UCSD-AML1 (cell line): ENCODE data around the gene KCNJ12.
"Not testable (repeated sequence)": the region's sequence is repeated elsewhere in the genome, so short reads cannot be mapped to it uniquely, and the experiment has no call there.

Experiments
- DNase-seq: peaks from one replicate; lab custom pipeline; 2025; ENCODE audit not compliant: unreplicated experiment; lab: John Stamatoyannopoulos, UW

Gene KCNJ12

DNA sequence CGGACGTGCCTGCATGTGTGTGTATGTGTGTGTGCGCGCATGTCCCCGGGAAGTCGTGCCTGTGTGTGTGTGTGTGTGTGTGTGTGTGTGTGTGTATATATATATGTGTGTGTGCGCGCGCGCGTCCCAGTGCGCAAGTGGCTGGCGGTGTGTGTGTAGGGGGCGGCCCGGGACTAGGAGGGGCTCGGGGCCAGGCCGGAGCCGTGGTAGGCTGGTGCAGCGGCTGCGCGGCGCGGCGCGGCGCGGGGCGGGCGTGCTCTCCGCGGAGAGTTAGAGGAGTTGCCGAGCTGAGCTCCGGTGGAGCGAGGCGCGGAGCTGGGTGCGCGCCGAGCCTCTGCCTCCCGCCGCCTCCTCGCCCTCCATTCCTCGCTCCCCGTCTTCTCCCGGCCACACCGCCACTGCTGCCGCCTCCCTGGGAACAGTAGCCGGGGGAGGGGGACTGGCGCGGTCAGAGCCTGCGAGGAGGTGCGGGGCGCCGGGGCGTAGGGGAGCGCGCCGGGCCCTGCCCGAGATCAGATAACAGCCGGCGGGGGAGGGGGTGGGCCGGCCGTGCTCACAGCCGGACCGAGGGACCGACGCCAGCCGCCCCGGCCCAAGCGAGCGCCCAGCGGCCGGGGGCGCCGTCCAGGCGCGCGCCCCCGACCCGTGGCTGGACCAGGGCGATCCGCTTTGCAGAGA is at the start of gene KCNJ12:
KCNJ12 (plus strand) TSS at position 277 of the 678 bp plus-strand sequence. CDS start 38,986 bp downstream, outside the sequence.
- no peak for DNase-seq

GRCh38 chr17:21327921-21328320 is 48.2 kb upstream of the KCNJ12 start:
- DNase-seq = not testable (repeated sequence)

GRCh38 chr17:21328778-21329177 is 47.4 kb upstream of the KCNJ12 start:
- not testable (repeated sequence) for DNase-seq

DNA sequence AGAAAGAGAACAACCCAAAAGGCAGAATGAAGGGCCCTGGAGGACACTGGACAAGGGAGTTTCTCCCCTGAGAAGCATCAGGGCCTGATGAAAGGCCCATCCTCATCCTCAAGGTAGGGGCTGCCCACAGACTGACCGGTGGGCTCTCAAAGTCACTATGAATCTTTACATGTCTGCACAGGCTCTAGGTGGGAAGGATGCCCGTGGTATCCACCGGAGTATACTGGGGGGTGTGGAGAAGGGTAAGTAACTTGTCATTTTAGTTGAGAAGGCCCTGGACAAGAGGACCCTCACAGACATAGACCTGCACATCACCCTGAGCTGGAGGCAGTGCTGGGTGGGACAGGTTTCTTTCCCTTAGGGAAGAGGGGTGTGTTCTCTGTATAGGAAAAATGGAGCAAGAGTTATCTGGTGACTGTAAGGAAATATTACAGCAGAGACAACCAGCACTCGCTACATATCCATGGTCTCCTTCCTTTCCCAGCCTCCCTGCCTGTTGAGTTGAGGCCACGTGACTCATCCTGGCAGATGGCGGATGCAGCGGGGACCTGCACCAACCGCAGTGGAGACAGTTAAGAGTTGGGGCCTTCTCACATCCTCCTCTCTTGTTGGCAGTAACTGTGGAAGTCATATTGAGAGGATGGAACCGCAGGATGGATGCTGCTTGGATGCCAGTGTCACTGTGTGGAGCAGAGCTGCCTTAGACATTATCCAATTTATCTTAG is 45.6 kb upstream of the KCNJ12 start:
- no peak for DNase-seq

GRCh38 chr17:21336541-21337294 is 39.4 kb upstream of the KCNJ12 start:
- not testable (repeated sequence) for DNase-seq

- DNase-seq = not testable (repeated sequence)
These were observed 38.1 kb upstream of the KCNJ12 start for GRCh38 chr17:21337981-21338625.

GRCh38 chr17:21339011-21339410 is 37.1 kb upstream of the KCNJ12 start:
- no peak for DNase-seq

DNA sequence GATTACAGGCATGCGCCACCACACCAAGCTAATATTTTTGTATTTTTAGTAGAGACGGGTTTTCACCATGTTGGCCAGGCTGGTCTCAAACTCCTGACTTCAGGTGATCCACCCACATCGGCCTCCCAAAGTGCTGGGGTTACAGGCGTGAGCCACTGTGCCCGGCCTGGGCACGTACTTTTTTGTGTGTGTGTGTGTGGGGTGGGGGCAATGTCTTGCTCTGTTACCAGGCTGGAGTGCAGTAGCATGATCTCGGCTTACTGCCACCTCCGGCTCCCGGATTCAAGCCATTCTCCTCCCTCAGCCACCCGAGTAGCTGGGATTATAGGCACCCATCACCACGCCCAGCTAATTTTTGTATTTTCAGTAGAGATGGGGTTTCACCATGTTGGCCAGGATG is 36.6 kb upstream of the KCNJ12 start:
- not testable (repeated sequence) for DNase-seq

- DNase-seq = not testable (repeated sequence)
These were observed 35.8 kb upstream of the KCNJ12 start for GRCh38 chr17:21340407-21340806.

- not testable (repeated sequence) for DNase-seq
These were observed 34.9 kb upstream of the KCNJ12 start for GRCh38 chr17:21341279-21341678.

- DNase-seq = not testable (repeated sequence)
These were observed 34.1 kb upstream of the KCNJ12 start for GRCh38 chr17:21341925-21342540.

GRCh38 chr17:21343061-21343949 is 32.9 kb upstream of the KCNJ12 start:
- not testable (repeated sequence) for DNase-seq

DNA sequence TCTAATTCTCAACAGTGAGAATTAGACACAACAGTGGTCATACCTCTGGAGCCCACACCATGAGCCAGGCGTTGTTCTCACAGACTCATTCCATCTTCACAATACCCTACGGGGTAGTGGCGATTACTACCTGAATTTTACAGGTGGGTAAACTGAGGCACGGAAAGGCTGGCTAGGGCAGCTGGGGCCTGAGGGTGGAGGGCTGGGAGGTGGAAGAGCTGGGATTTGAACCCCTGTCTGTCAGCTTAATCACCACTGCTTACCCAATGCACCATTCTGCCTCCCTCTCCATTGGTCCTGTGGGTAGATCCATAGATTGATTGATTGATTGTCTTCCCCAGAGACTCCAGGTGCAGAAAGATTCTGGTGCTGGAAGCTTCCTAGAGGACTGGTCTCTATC is 31.4 kb upstream of the KCNJ12 start:
- DNase-seq = not testable (repeated sequence)

DNA sequence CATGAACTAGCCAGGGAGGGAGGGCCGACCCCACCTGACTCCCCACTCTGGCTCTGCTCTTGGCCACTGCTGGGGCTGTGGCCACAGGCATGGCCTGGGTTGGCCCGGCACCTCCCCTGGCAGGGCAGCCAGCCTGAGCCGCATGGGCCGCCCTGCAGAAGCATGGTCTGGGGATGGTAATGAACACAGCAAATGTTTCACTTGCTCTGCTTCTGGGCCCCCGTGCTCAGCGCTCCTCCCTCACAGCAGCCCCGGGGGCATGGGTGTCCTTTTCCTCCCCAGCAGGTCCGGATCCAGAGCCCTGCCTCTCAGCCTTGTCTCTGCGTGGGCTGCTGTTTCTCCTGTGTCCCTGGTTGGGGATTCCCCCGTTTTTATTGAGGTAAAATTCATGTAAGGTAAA is 30.9 kb upstream of the KCNJ12 start:
- DNase-seq = no peak

GRCh38 chr17:21346107-21346506 is 30.1 kb upstream of the KCNJ12 start:
- DNase-seq = not testable (repeated sequence)

DNA sequence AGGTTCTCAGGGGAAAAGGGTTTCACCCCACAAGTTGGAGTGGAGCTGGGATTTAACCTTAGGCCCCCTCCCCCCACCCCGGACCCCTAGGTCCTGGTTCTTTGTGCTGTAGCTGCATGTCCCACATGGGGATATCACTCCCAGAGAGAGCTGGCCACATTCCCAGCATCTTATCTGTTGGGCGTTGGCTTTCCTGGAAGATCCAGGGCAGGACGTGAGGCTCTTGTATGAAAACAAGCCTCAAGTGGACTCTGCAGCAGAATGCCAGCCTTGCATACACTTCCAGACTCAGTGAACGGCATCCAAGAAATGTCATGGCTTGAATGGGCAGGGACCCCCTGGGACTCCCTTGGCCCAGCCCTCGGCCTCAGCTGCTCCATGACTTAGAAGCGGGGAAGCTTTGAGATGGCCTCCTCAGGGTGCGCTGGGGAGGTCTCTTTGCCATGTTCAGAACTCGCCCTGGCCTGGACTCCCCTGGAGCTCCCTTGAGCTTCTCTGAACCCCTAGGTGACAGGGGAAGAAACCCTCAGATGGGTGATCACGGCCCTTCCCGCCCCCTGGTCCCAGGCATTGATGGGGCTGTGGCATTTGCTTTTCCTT is 29.4 kb upstream of the KCNJ12 start:
- DNase-seq = not testable (repeated sequence)

DNA sequence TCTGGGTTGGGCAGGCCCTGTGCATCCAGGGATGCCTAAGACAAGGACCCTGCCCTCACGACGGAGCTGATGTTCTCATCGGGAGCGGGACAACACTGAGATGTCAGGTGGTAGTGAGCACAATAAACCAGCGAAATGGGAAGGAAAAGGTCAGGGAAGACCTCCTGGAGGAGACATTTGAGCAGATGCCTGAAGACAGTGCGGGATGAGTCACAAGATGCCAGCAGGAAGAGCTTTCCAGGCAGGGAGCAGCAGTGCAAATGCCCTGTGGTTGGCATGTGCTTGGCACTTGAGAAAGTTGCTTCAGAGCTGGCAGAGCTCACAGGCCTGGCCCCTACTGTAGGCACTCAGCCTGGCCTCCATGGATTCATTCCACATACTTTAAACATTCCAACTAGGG is 28.5 kb upstream of the KCNJ12 start:
- not testable (repeated sequence) for DNase-seq

DNA sequence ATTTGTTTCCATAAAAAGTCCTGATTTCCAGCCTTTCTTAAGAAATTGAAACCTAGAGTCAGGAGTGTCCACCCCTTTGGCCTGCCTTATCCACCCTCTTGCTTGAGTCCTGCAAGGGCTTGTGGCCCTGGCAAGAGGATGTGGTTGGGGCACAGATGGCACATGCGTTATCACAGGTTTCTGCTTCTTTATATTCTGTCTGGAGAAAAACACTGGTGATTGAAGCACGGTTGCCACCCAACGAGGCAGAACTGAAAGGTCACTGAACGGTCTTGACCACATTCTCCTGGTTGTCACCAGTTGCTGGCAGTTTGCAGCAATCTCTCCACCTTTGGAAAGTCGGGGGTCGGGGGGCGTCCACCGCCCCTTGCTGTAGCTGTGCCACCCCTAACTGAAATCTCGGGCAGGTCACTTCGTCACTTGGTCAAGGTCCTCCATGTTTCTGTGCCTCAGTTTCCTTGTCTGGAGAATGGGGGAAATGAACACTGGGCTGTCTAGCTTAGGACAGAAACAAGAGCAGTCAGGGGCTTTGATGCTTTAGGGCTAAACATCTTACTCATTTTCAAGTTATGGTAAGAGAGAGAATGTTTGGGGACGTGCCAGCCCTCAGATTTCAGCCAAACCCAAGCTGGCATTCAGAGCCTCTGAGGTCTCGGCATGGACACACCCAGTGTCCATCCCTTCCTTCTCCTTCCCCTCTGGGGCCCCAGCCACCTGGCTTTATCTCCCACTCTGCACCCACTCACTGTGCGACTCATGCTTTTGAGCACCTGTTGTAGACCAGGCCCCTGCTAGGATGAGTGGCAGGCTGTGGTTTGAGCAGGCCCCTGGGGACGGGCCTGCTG is 27.9 kb upstream of the KCNJ12 start:
- not testable (repeated sequence) for DNase-seq
